H9 (cell line): Measurements from ENCODE around the gene BACH2. TPM values are rescaled to one million over a fixed set of nuclear protein-coding genes. Genes with fewer than 3 reads are reported as not detected.

ENCODE experiments used
- DNase-seq: peaks from one replicate; pipeline ENCODE4 v3.0.0-alpha.2; 2017
- H2AFZ ChIP-seq: one replicate; pipeline ENCODE4 v1.6.1; 2013; ENCODE audit warnings: mild to moderate bottlenecking, low read length, control low read depth, moderate library complexity
- H2AK5ac ChIP-seq: 2 replicates; pipeline ENCODE4 v1.6.1; 2013; ENCODE audit warnings: low read length, control low read depth, mixed read lengths; ENCODE audit not compliant: insufficient read length
- H2BK120ac ChIP-seq: one replicate; pipeline ENCODE4 v1.6.1; 2013; ENCODE audit warnings: low read depth, mild to moderate bottlenecking, low read length, control low read depth, inconsistent platforms; ENCODE audit not compliant: poor library complexity, severe bottlenecking
- H2BK12ac ChIP-seq: 2 replicates; pipeline ENCODE4 v1.6.1; 2013; ENCODE audit warnings: low read length, control low read depth, mixed read lengths, low read depth; ENCODE audit not compliant: insufficient read length
- H2BK15ac ChIP-seq: 2 replicates; pipeline ENCODE4 v1.6.1; 2013; ENCODE audit warnings: low read depth, low read length, control low read depth
- H2BK20ac ChIP-seq: one replicate; pipeline ENCODE4 v1.6.1; 2013; ENCODE audit warnings: low read depth, mild to moderate bottlenecking, low read length, control low read depth, inconsistent platforms; ENCODE audit not compliant: poor library complexity, severe bottlenecking
- H2BK5ac ChIP-seq: 2 replicates; pipeline ENCODE4 v1.6.1; 2013; ENCODE audit warnings: low read length, control low read depth, mixed read lengths; ENCODE audit not compliant: insufficient read length
- H3K14ac ChIP-seq: 2 replicates; pipeline ENCODE4 v1.6.1; 2013; ENCODE audit warnings: low read length, control low read depth; ENCODE audit not compliant: insufficient read depth
- H3K18ac ChIP-seq: 2 replicates; pipeline ENCODE4 v1.6.1; 2013; ENCODE audit warnings: low read depth, mild to moderate bottlenecking, mixed read lengths, low read length, control low read depth; ENCODE audit not compliant: insufficient read length
- H3K23ac ChIP-seq: 2 replicates; pipeline ENCODE4 v1.6.1; 2013; ENCODE audit warnings: low read length, control low read depth, mixed read lengths, low read depth; ENCODE audit not compliant: insufficient read length
- H3K23me2 ChIP-seq: 2 replicates; pipeline ENCODE4 v1.6.1; 2013; ENCODE audit warnings: low read depth, mild to moderate bottlenecking, mixed read lengths, low read length, control low read depth; ENCODE audit not compliant: insufficient read length, poor library complexity, severe bottlenecking
- H3K27ac ChIP-seq: 2 replicates; pipeline ENCODE4 v1.5.1; 2013; ENCODE audit warnings: low read length, control low read depth, mixed read lengths, low read depth; ENCODE audit not compliant: insufficient read length
- H3K27me3 ChIP-seq: 2 replicates; pipeline ENCODE4 v1.6.1; 2013; ENCODE audit warnings: low read length, control low read depth, inconsistent platforms; ENCODE audit not compliant: insufficient read depth
- H3K4ac ChIP-seq: 2 replicates; pipeline ENCODE4 v1.6.1; 2013; ENCODE audit warnings: low read depth, mild to moderate bottlenecking, control low read depth, inconsistent platforms, low read length, moderate library complexity
- H3K4me1 ChIP-seq: 2 replicates; pipeline ENCODE4 v1.6.1; 2013; ENCODE audit warnings: low read length, control low read depth, inconsistent platforms; ENCODE audit not compliant: insufficient read depth
- H3K4me2 ChIP-seq: 2 replicates; pipeline ENCODE4 v1.6.1; 2013; ENCODE audit warnings: low read length, control low read depth, mixed read lengths; ENCODE audit not compliant: insufficient read length, insufficient read depth
- H3K56ac ChIP-seq: 2 replicates; pipeline ENCODE4 v1.6.1; 2013; ENCODE audit warnings: low read depth, mild to moderate bottlenecking, mixed read lengths, low read length, control low read depth; ENCODE audit not compliant: insufficient read length
- H3K79me1 ChIP-seq: 2 replicates; pipeline ENCODE4 v1.6.1; 2013; ENCODE audit warnings: low read depth, mild to moderate bottlenecking, moderate library complexity, low read length, control low read depth, inconsistent platforms; ENCODE audit not compliant: insufficient read depth, poor library complexity, severe bottlenecking
- H3K79me2 ChIP-seq: 2 replicates; pipeline ENCODE4 v1.6.1; 2013; ENCODE audit warnings: low read length, control low read depth, inconsistent platforms; ENCODE audit not compliant: insufficient read depth
- H3K9ac ChIP-seq: 2 replicates; pipeline ENCODE4 v1.6.1; 2013; ENCODE audit warnings: low read length, control low read depth, mixed read lengths; ENCODE audit not compliant: insufficient read length; ENCODE audit errors: extremely low read depth
- H3K9me3 ChIP-seq: one replicate; pipeline ENCODE4 v1.6.1; 2013; ENCODE audit warnings: low read depth, low read length, inconsistent platforms; ENCODE audit not compliant: control insufficient read depth
- H3T11ph ChIP-seq: one replicate; pipeline ENCODE4 v1.6.1; 2013; ENCODE audit warnings: mild to moderate bottlenecking, low read length, control low read depth, inconsistent platforms
- H4K20me1 ChIP-seq: one replicate; pipeline ENCODE4 v1.6.1; 2013; ENCODE audit not compliant: control insufficient read depth, insufficient read length, insufficient read depth
- H4K5ac ChIP-seq: 2 replicates; pipeline ENCODE4 v1.6.1; 2013; ENCODE audit warnings: low read depth, mild to moderate bottlenecking, mixed read lengths, low read length, control low read depth; ENCODE audit not compliant: insufficient read length
- H4K8ac ChIP-seq: replicated peaks from 2 replicates; pipeline ENCODE4 v1.6.1; 2013; ENCODE audit warnings: low read length, control low read depth, mixed read lengths, low read depth; ENCODE audit not compliant: insufficient read length
- H4K91ac ChIP-seq: 2 replicates; pipeline ENCODE4 v1.6.1; 2013; ENCODE audit warnings: low read depth, mild to moderate bottlenecking, moderate library complexity, mixed read lengths, low read length, control low read depth; ENCODE audit not compliant: insufficient read length
- H3K27ac Mint-ChIP-seq, 3 experiments: 2 replicates in 2 of 3; 3 replicates in 1 of 3; pipeline ENCODE4 v1.8.0; 2020 to 2021; ENCODE audit warnings: mixed read lengths in 3 of 3, mild to moderate bottlenecking in 1 of 3, moderate library complexity in 1 of 3
- H3K27me3 Mint-ChIP-seq: 2 replicates; pipeline ENCODE4 v1.8.0; 2021; ENCODE audit warnings: low read depth, mild to moderate bottlenecking, moderate library complexity, mixed read lengths
- H3K36me3 Mint-ChIP-seq, 3 experiments: 2 replicates in 2 of 3; 3 replicates in 1 of 3; pipeline ENCODE4 v1.8.0; 2020 to 2021; ENCODE audit warnings: low read depth in 3 of 3, mixed read lengths in 3 of 3; ENCODE audit not compliant: insufficient read depth in 1 of 3
- H3K4me1 Mint-ChIP-seq, 2 experiments: 2 replicates each; pipeline ENCODE4 v1.8.0; 2020; ENCODE audit warnings: mixed read lengths in 2 of 2
- H3K4me3 Mint-ChIP-seq, 2 experiments: 2 replicates in 1 of 2; 3 replicates in 1 of 2; pipeline ENCODE4 v1.8.0; 2020 to 2021; ENCODE audit warnings: mild to moderate bottlenecking in 2 of 2, mixed read lengths in 2 of 2, moderate library complexity in 1 of 2
- H3K9me3 Mint-ChIP-seq, 2 experiments: 2 replicates in 1 of 2; 3 replicates in 1 of 2; pipeline ENCODE4 v1.8.0; 2020; ENCODE audit warnings: mild to moderate bottlenecking in 2 of 2, mixed read lengths in 2 of 2, moderate library complexity in 1 of 2
- CTCF ChIP-seq: fragments of 200-600 bp; sonication (generic); conservative IDR thresholded peaks from 3 replicates; pipeline ENCODE4 v1.8.0; 2021; ENCODE audit warnings: antibody characterized with exemption, mild to moderate bottlenecking
- WGBS: extraction: QIAGEN DNeasy Blood & Tissue Kit; methylation state at CpG from one replicate; pipeline ENCODE4 v1.1.7; 2013; ENCODE audit warnings: missing lambda C conversion rate, low lambda C conversion rate, mixed read lengths; ENCODE audit not compliant: insufficient read length; ENCODE audit errors: extremely low coverage; 5-methylcytosine and 5-hydroxymethylcytosine counted together
- total RNA-seq: library from RNA; stranded (reverse); gene quantifications from 2 replicates; pipeline ENCODE4 v1.2.1, GENCODE V29; 2021

Gene BACH2
- total RNA-seq, 1 experiment from 2014 or later = 2.0 TPM

DNA sequence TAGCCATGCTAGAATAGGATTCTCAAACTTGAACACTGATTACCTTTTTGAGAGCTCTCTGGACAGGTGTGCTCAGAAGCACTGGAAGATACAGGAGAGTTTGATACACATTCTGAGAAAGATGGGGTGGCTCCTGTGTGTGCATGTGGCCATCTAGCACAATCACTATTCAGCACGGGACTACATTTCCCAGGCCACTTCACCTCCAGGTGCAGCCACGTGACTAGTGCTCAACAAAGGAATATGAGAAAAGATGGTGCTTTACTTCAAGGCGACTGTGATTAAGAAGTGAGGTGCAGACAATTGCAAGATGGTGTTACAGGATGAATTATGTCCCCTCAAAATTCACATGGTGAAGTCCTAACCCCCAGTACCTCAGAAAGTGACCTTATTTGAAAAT is 103.8 kb downstream of the BACH2 start:
- Histone ChIP-seq H2AFZ (no peak overlapping the region), H3K18ac (no peak overlapping the region)

More for the DNA sequence above, 103.8 kb downstream of the BACH2 start:
- H2BK5ac ChIP-seq = no peak overlapping the region
- H3K56ac ChIP-seq = no peak overlapping the region
- TF ChIP-seq CTCF = no peak
- H2AK5ac ChIP-seq = no peak overlapping the region
- no peaks in the 10 kb centered on the region for H3K79me2 ChIP-seq
- peaks cover 5 to 8% (median 6%) of the 10 kb centered on the region in 3 experiments; a peak in 5 of 7 replicates for H3K36me3 Mint-ChIP-seq
- H3K14ac ChIP-seq = no peak overlapping the region
- no peaks in the 10 kb centered on the region for H3K23me2 ChIP-seq
- no peak overlapping the region for H4K91ac ChIP-seq
- H2BK20ac ChIP-seq = no peak overlapping the region
- no peaks in the 10 kb centered on the region for H3K27me3 Mint-ChIP-seq
- H3K27me3 ChIP-seq = no peaks in the 10 kb centered on the region
- H4K8ac ChIP-seq = no peak overlapping the region
- no peak overlapping the region for H3K4me3 Mint-ChIP-seq
- H3K4me1 ChIP-seq = no peaks in the 10 kb centered on the region
- H3K4me2 ChIP-seq = no peak overlapping the region
- H3K4me1 Mint-ChIP-seq = peaks cover 7% of the 10 kb centered on the region in 2 experiments; a peak in 2 of 4 replicates
- no peak overlapping the region for H4K5ac ChIP-seq
- no peak overlapping the region for H2BK15ac ChIP-seq
- no peak overlapping the region for H3K4ac ChIP-seq
- H3T11ph ChIP-seq = no peak overlapping the region
- DNase-seq = no peak
- H3K9me3 Mint-ChIP-seq = peaks cover 7 to 8% of the 10 kb centered on the region in 2 experiments; a peak in 4 of 5 replicates
- H2BK120ac ChIP-seq = no peak overlapping the region
- H3K79me1 ChIP-seq = no peaks in the 10 kb centered on the region
- no CpG with 5 or more reads among the region's 3 CpGs for WGBS
- H4K20me1 ChIP-seq = no peaks in the 10 kb centered on the region
- no peak overlapping the region for H3K23ac ChIP-seq
- H3K27ac Mint-ChIP-seq = no peak overlapping the region
- H3K27ac ChIP-seq = no peak overlapping the region
- no peak overlapping the region for H3K9ac ChIP-seq
- H3K9me3 ChIP-seq = peaks cover 8% of the 10 kb centered on the region
- no peak overlapping the region for H2BK12ac ChIP-seq
